Inferior parietal cortex (tissue), 1 donor: ENCODE data around the gene FALEC.

Source experiments
- DNase-seq: peaks from one replicate; pipeline ENCODE4 v3.0.0-alpha.2; 2016; ENCODE audit errors: extremely low spot score

Gene FALEC

GRCh38 chr1:150515328-150516049 lies at the start of gene FALEC:
Gene FALEC (plus strand): TSS chr1:150515752.
- DNase-seq: peak; percentile 95

GRCh38 chr1:150466964-150467363 lies 48.6 kb upstream of the FALEC start:
- DNase-seq: no peak

DNA sequence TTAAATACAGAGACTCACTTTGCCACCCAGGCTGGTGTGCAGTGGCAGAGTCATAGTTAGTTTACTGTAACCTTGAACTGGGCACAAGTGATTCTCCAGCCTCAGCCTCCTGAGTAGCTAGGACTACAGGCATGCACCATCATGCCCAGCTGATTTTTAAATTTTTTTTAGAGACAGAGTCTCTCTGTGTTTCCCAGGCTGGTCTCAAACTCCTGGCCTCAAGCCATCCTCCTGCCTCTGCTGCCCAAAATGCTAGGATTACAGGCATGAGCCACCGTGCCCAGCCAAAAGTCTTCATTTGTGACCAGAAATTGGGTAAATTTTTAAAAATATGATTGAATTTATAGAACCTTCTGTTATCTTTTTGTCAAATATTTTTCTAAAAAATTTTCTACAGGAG lies 46.3 kb upstream of the FALEC start:
- DNase-seq: no peak

DNA sequence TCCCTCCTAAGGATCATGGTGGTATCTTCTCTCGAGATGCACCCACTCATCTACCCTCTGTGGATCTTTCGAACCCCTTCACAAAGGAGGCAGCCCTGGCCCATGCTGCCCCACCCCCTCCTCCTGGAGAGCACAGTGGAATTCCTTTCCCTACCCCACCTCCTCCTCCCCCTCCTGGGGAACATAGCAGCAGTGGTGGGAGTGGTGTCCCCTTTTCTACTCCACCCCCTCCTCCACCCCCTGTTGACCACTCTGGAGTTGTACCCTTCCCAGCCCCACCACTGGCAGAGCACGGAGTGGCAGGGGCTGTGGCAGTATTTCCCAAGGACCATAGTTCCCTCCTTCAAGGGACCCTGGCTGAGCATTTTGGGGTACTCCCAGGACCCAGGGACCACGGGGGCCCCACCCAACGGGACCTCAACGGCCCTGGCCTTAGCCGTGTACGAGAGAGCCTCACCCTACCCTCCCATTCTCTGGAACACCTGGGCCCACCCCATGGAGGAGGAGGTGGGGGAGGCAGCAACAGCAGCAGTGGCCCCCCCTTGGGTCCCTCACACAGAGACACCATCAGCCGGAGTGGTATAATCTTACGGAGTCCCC lies 42.9 kb upstream of the FALEC start:
- DNase-seq: no peak

- DNase-seq: no peak
These were observed 41.9 kb upstream of the FALEC start for GRCh38 chr1:150473659-150474058.

DNA sequence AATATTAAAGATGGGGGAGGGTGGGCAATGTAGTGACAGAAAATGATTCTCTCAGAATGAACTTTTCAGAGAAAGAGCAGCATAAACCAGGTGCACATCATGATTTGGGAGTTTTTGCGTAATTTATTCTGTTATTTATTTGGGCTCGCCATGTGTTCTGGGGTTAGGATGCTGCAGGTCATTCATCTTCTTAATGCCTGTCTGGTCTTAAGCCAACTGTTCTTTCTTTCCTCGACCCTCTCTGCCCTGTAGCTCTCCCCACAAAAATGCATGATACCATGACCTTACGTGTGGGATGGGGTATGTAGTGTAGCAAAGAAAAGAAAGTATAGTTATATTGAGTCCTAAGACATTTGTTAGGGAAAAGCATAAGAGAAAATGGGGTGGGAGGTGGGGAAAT lies 40.7 kb upstream of the FALEC start:
- no peak for DNase-seq

- DNase-seq: no peak
These were observed 38.8 kb upstream of the FALEC start for GRCh38 chr1:150476754-150477153.

GRCh38 chr1:150477320-150477719 lies 38.2 kb upstream of the FALEC start:
- no peak for DNase-seq

GRCh38 chr1:150477733-150478132 lies 37.8 kb upstream of the FALEC start:
- no peak for DNase-seq

- no peak for DNase-seq
These were observed 36.2 kb upstream of the FALEC start for GRCh38 chr1:150479370-150479769.

GRCh38 chr1:150479927-150480352 lies 35.6 kb upstream of the FALEC start:
- DNase-seq: no peak

- DNase-seq: no peak
These were observed 31.1 kb upstream of the FALEC start for GRCh38 chr1:150484431-150484830.

DNA sequence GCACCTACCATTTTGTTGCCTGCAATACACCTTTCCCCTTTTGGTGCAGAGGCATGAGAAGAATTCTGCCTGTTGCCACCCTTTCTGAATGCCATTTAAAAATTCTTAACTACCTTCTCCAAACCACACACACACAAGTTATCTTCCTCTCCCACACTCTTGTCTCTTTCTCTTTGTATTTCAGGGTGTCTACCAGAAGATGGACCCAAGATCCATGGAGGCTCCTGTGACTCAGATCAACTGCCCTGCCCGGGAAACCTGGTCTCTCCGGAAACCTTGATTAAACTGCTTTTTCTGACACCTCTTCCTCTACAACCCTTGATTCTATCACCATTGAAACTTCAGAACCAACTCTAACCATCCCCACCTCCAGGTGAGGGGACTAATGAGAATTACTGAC lies 30.7 kb upstream of the FALEC start:
- no peak for DNase-seq

GRCh38 chr1:150486966-150487762 lies 28.4 kb upstream of the FALEC start, which contains the start of gene TARS2:
Gene TARS2 (plus strand): TSS chr1:150487419. CDS start chr1:150487451, 32 bp downstream.
- peak; percentile 99 for DNase-seq

DNA sequence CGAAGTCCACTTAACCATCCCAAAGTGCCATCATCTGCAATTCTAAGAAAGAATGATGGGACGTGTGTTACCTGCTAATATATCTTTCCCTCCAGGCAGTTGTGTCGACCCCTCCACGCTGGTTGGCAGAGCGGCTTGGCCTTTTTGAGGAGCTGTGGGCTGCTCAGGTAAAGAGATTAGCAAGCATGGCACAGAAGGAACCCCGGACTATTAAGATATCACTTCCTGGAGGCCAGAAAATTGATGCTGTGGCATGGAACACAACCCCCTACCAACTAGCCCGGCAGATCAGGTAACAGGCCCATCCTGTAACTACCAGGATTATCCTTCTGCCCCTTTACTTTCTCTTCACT lies 27.8 kb upstream of the FALEC start:
- DNase-seq: no peak

GRCh38 chr1:150493175-150493574 lies 22.4 kb upstream of the FALEC start:
- no peak for DNase-seq

DNA sequence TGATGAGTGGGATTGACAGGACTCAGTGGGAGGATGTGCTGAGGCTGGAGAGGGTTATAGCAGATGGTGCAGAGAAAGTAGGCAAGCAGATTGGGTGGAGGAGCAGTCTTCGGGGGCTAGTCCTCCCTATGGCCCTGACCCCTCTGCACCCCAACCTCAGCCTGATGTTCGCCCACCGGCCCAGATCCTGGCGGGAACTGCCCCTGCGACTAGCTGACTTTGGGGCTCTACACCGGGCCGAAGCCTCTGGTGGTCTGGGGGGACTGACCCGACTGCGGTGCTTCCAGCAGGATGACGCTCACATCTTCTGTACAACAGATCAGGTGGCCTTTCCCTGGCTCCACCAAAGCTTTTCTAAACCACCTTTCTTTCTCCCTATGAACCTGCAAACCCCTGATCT lies 17.2 kb upstream of the FALEC start:
- no peak for DNase-seq

DNA sequence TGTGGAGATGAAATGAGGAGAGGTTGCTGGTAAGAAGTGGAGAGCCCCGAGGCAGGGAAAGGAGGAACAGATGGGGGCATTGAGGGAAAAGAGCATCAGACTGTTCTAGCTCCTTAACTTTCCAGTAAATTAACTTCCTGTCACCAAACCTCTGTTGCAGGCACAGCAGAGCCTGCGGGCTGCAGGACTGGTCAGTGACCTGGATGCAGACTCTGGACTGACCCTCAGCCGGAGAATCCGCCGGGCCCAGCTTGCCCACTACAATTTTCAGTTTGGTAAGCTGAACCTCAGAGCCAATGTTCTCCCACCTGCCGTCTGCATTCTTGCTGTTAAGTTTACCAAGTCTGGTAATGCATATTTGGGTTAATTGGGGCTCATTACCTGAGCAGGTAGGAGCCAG lies 10.1 kb upstream of the FALEC start:
- DNase-seq: no peak

DNA sequence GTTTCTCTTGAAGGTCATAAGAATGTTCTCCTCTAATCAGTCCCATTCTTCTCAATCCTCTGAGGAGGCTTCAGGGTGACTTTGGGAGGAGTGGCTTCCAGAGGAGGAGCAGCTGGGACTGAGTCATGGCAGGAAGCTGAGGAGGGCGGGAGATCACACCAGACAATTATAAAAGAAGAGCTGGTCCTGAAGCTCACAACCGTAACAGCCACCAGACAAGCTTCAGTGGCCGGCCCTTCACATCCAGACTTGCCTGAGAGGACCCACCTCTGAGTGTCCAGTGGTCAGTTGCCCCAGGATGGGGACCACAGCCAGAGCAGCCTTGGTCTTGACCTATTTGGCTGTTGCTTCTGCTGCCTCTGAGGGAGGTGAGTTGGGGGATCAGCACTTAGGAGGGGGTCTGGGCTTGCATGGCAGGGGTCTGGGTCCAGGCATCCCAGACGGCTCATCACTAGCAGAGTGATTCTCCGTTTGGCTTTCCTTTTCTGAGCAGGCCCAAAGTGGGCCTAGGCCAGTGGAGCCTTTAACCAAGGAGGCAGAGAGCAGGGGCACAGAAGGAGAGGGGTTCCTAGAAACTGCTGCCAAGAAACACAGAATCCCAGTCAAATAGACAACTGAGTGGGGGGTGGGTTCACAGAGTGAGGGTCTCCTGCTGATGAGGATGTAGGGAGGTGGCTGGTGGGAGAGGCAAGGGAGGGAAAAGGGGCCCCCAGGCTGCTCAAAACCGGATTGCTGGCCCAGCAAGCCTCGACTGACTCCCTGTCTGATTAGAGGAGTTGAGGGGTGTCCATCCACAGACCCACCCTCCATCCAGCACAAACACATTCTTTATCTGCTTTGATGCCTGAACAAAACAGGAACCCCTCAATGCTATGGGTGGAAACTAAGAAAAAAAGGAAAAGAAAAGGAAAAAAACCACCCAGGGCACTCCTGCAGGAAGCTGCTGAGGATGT lies 7.4 kb upstream of the FALEC start, which contains the start of gene ECM1:
Gene ECM1, plus strand, starts transcription at position 198 of the 953 bp plus-strand sequence. Its CDS starts 101 bp downstream, at position 299.
- peak; percentile 40 for DNase-seq

DNA sequence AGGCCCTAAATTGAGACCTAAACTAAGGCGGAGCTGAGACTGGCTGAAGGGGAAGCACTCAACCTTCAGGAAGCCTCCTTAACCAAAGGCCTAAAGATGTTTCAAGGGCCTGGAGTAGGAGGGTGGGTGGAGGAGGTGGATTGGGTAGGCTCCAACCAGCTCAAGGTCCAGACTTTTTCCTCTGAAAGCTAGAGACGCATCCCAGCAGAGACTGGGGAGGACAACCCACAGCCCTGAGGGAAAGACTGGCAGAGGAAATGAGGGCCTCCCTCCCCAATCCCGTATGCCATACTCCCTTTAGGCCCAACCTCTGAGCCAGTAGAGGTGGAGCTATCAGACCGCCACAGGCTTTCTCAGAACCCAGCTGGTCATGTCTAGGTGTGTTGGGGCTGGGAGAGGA lies 6.6 kb upstream of the FALEC start:
- DNase-seq: no peak

DNA sequence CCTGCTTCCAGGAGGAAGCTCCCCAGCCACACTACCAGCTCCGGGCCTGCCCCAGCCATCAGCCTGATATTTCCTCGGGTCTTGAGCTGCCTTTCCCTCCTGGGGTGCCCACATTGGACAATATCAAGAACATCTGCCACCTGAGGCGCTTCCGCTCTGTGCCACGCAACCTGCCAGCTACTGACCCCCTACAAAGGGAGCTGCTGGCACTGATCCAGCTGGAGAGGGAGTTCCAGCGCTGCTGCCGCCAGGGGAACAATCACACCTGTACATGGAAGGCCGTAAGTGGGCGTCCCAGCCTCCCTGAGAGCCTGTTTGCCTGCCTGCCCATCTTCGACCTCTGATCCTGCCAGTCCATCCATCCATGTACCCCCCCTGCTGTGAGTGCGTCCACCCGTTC lies 4.0 kb upstream of the FALEC start:
- no peak for DNase-seq
